ENCODE measurements around the gene KIF3A.

GRCh38 chr5:132669966-132670882 is 67.1 kb downstream of the KIF3A start:
- no peak for TF ChIP-seq CTCF (IDR thresholded peaks at IDR 0.05)
- TF ChIP-seq POLR2A (IDR thresholded peaks at IDR 0.05) = no peak

All from esophagus squamous epithelium (tissue), 4 donors.